Esophagus (tissue), 2 donors: ENCODE measurements around the gene IGFBP3. TPM values are rescaled to one million over a fixed set of nuclear protein-coding genes. Genes with fewer than 3 reads are reported as not detected.

Source experiments
- H3K27ac ChIP-seq, 2 donors: one replicate each; pipeline ENCODE4 v1.5.1; 2013; ENCODE audit warnings: low read depth in 2 of 2, mild to moderate bottlenecking in 2 of 2, inconsistent platforms in 1 of 2, low read length in 1 of 2, moderate library complexity in 1 of 2
- H3K27me3 ChIP-seq, 2 donors: one replicate each; pipeline ENCODE4 v1.6.1; 2013; ENCODE audit warnings: low read length in 2 of 2, control low read depth in 1 of 2, mild to moderate bottlenecking in 1 of 2; ENCODE audit not compliant: insufficient read depth in 2 of 2, control insufficient read depth in 1 of 2
- H3K36me3 ChIP-seq, 2 donors: one replicate each; pipeline ENCODE4 v1.6.1; 2013; ENCODE audit warnings: low read length in 1 of 2; ENCODE audit not compliant: control insufficient read depth in 2 of 2, insufficient read depth in 2 of 2
- H3K4me1 ChIP-seq, 2 donors: one replicate each; pipeline ENCODE4 v1.6.1; 2013; ENCODE audit warnings: low read length in 1 of 2; ENCODE audit not compliant: control insufficient read depth in 2 of 2, insufficient read depth in 2 of 2
- H3K4me3 ChIP-seq, 2 donors: one replicate each; pipeline ENCODE4 v1.5.1; 2013; ENCODE audit warnings: low read length in 2 of 2, mild to moderate bottlenecking in 2 of 2, low read depth in 1 of 2, moderate library complexity in 1 of 2
- H3K9me3 ChIP-seq, 2 donors: one replicate each; pipeline ENCODE4 v1.6.1; 2013; ENCODE audit warnings: mild to moderate bottlenecking in 2 of 2, low read depth in 1 of 2, low read length in 1 of 2, moderate library complexity in 1 of 2; ENCODE audit not compliant: control insufficient read depth in 2 of 2, insufficient read depth in 1 of 2
- WGBS, 2 donors: extraction: QIAGEN DNeasy Blood & Tissue Kit; methylation state at CpG; one replicate each; pipeline ENCODE4 v1.1.7; 2013; 5-methylcytosine and 5-hydroxymethylcytosine counted together
- polyA plus RNA-seq, 2 donors: library from polyadenylated mRNA; stranded (reverse); fragments of 200-250 nt; gene quantifications; one replicate each; pipeline ENCODE4 v1.2.3, GENCODE V29; 2013
- donor health status: healthy with polysubstance abuse.
- donor health status: Bipolar disorder and iron deficiency.

IGFBP3 gene
- polyA plus RNA-seq, 2 donors = 13.0 to 19.8 TPM

GRCh38 chr7:45924283-45924682 lies 3.2 kb upstream of the IGFBP3 start:
- Histone ChIP-seq H3K4me1 (peaks cover 2 to 5% of the 10 kb centered on the region in 2 donors), H3K36me3 (no peaks in the 10 kb centered on the region), H3K4me3 (no peak overlapping the region), H3K27me3 (peaks cover 0 to 3% of the 10 kb centered on the region in 2 donors), H3K27ac (no peak overlapping the region), H3K9me3 (no peaks in the 10 kb centered on the region)
- WGBS, 2 donors = 40 to 44% methylated on average over 5 of the region's 5 CpGs

- 68 to 71% methylated on average over 6 of the region's 6 CpGs for WGBS, 2 donors
- Histone ChIP-seq H3K27ac (no peak overlapping the region), H3K36me3 (no peaks in the 10 kb centered on the region), H3K27me3 (peaks cover 0 to 3% of the 10 kb centered on the region in 2 donors), H3K4me3 (no peak overlapping the region), H3K4me1 (peaks cover 2 to 5% of the 10 kb centered on the region in 2 donors), H3K9me3 (no peaks in the 10 kb centered on the region)
Measured at GRCh38 chr7:45923818-45924217, 2.7 kb upstream of the IGFBP3 start.

GRCh38 chr7:45923290-45923689 lies 2.2 kb upstream of the IGFBP3 start:
- H3K27me3 ChIP-seq = peaks cover 0 to 3% of the 10 kb centered on the region in 2 donors
- H3K27ac ChIP-seq = no peak overlapping the region
- WGBS, 2 donors = 8 to 9% methylated on average over 9 of the region's 9 CpGs
- no peaks in the 10 kb centered on the region for H3K9me3 ChIP-seq
- H3K36me3 ChIP-seq = no peaks in the 10 kb centered on the region
- no peak overlapping the region for H3K4me3 ChIP-seq
- peaks cover 2 to 5% of the 10 kb centered on the region in 2 donors for H3K4me1 ChIP-seq

GRCh38 chr7:45922810-45923209 lies 1.7 kb upstream of the IGFBP3 start:
- H3K4me3 ChIP-seq = peak overlapping the region; percentile 0 to 19
- no peak overlapping the region for H3K27ac ChIP-seq
- no peaks in the 10 kb centered on the region for H3K36me3 ChIP-seq
- H3K27me3 ChIP-seq = peaks cover 0 to 3% of the 10 kb centered on the region in 2 donors
- no peaks in the 10 kb centered on the region for H3K9me3 ChIP-seq
- peaks cover 2 to 5% of the 10 kb centered on the region in 2 donors for H3K4me1 ChIP-seq
- WGBS, 2 donors = 4 to 7% methylated on average over 11 of the region's 11 CpGs

GRCh38 chr7:45921699-45922519 lies 837 bp upstream of the IGFBP3 start:
- Histone ChIP-seq H3K4me3 (peak overlapping the region in 1 of 2 donors; percentile 48), H3K27me3 (peaks cover 0 to 3% of the 10 kb centered on the region in 2 donors), H3K9me3 (no peaks in the 10 kb centered on the region), H3K4me1 (peaks cover 2 to 5% of the 10 kb centered on the region in 2 donors), H3K27ac (peak overlapping the region in 1 of 2 donors; percentile 7), H3K36me3 (no peaks in the 10 kb centered on the region)
- 7% methylated on average over 36 of the region's 36 CpGs for WGBS, 2 donors

- Histone ChIP-seq H3K36me3 (no peaks in the 10 kb centered on the region), H3K27me3 (peaks cover 0 to 3% of the 10 kb centered on the region in 2 donors), H3K27ac (peak overlapping the region in 1 of 2 donors; percentile 7), H3K4me1 (peaks cover 2 to 5% of the 10 kb centered on the region in 2 donors), H3K4me3 (peak overlapping the region; percentile 48 to 51), H3K9me3 (no peaks in the 10 kb centered on the region)
- WGBS, 2 donors = 4 to 6% methylated on average over 31 of the region's 31 CpGs
Measured at GRCh38 chr7:45921381-45921698, 268 bp upstream of the IGFBP3 start.

GRCh38 chr7:45919993-45920459 lies 1.0 kb downstream of the IGFBP3 start:
- Histone ChIP-seq H3K27me3 (peaks cover 0 to 3% of the 10 kb centered on the region in 2 donors), H3K9me3 (no peaks in the 10 kb centered on the region), H3K4me3 (peak overlapping the region; percentile 48 to 51), H3K27ac (no peak overlapping the region), H3K36me3 (no peaks in the 10 kb centered on the region), H3K4me1 (peaks cover 2 to 5% of the 10 kb centered on the region in 2 donors)
- 6 to 10% methylated on average over 19 of the region's 19 CpGs for WGBS, 2 donors

- no peaks in the 10 kb centered on the region for H3K9me3 ChIP-seq
- peaks cover 0 to 3% of the 10 kb centered on the region in 2 donors for H3K27me3 ChIP-seq
- H3K36me3 ChIP-seq = no peaks in the 10 kb centered on the region
- H3K27ac ChIP-seq = no peak overlapping the region
- whole genome bisulfite sequencing, 2 donors = 25 to 32% methylated on average over 9 of the region's 9 CpGs
- H3K4me1 ChIP-seq = peaks cover 2 to 5% of the 10 kb centered on the region in 2 donors
- no peak overlapping the region for H3K4me3 ChIP-seq
Measured at GRCh38 chr7:45919231-45919784, 1.8 kb downstream of the IGFBP3 start.

GRCh38 chr7:45918556-45918955 lies 2.5 kb downstream of the IGFBP3 start:
- 72 to 81% methylated on average over 2 of the region's 2 CpGs for WGBS, 2 donors
- Histone ChIP-seq H3K9me3 (no peaks in the 10 kb centered on the region), H3K27me3 (peaks cover 0 to 3% of the 10 kb centered on the region in 2 donors), H3K36me3 (no peaks in the 10 kb centered on the region), H3K4me3 (no peak overlapping the region), H3K27ac (no peak overlapping the region), H3K4me1 (peaks cover 2 to 5% of the 10 kb centered on the region in 2 donors)
